Astrocyte (in vitro differentiated cells and primary cell): Measurements from ENCODE around the gene CAPG.

Source experiments
- EZH2 ChIP-seq: IDR thresholded peaks from 2 replicates; pipeline ENCODE4 v1.6.1; 2012; ENCODE audit warnings: mild to moderate bottlenecking, low read length, inconsistent platforms; ENCODE audit not compliant: insufficient read depth
- TF ChIP-seq, protein P1 (sequence below): IDR thresholded peaks from 2 replicates; pipeline ENCODE4 v1.5.1; 2011; ENCODE audit warnings: low read depth, mild to moderate bottlenecking, inconsistent platforms, low read length, moderate library complexity; ENCODE audit not compliant: insufficient read depth

DNA sequence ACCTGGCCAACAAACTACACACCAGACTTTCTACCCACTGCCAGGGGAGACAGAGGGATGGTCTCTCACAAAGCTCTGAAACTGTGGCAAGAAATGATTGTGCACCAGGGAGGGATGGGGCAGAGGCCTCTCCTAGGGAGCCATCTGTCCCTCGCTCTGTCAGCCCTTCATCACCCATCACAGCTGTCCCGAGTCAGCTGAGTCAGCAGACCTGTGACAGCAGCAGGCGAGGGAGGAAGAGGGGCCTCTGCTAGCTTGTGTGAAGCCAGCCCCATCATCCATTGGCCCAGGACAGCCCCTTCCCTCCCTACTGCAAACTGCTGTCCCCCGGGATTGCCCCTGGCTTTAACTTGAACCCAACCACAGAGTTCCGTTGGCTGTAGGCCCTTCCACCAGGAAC, 13.4 kb upstream of the CAPG start:
- TF ChIP-seq EZH2, result no peak
- TF ChIP-seq, protein P1, sequence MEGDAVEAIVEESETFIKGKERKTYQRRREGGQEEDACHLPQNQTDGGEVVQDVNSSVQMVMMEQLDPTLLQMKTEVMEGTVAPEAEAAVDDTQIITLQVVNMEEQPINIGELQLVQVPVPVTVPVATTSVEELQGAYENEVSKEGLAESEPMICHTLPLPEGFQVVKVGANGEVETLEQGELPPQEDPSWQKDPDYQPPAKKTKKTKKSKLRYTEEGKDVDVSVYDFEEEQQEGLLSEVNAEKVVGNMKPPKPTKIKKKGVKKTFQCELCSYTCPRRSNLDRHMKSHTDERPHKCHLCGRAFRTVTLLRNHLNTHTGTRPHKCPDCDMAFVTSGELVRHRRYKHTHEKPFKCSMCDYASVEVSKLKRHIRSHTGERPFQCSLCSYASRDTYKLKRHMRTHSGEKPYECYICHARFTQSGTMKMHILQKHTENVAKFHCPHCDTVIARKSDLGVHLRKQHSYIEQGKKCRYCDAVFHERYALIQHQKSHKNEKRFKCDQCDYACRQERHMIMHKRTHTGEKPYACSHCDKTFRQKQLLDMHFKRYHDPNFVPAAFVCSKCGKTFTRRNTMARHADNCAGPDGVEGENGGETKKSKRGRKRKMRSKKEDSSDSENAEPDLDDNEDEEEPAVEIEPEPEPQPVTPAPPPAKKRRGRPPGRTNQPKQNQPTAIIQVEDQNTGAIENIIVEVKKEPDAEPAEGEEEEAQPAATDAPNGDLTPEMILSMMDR, result no peak
